OCI-LY7 (cell line): Measurements from ENCODE around the gene PCNX3. TPM values are rescaled to one million over a fixed set of nuclear protein-coding genes. Genes with fewer than 3 reads are reported as not detected.
A peak's percentile ranks its signal among the peaks of the same experiment; 100 is the strongest.
"Not testable (repeated sequence)": the region's sequence is repeated elsewhere in the genome, so short reads cannot be mapped to it uniquely, and the experiment has no call there.

Experiments used
- BruUV-seq: library from RNA; stranded (reverse); fragments of 400-500 nt; replicated peaks from 2 replicates; lab custom pipeline; 2021; lab: Mats Ljungman, UMichigan
- CTCF ChIA-PET: fragments of 300-600 bp; sonication (Branson Sonifier 250); formaldehyde crosslinking; loops from one replicate; lab custom pipeline; 2022; ENCODE audit warnings: antibody characterized with exemption; ENCODE audit not compliant: unreplicated experiment; lab: Charles Lee
- POLR2A ChIA-PET: fragments of 300-600 bp; sonication (Branson Sonifier 250); formaldehyde crosslinking; loops from one replicate; lab custom pipeline; 2022; ENCODE audit warnings: antibody characterized with exemption; lab: Charles Lee
- DNase-seq: peaks from one replicate; pipeline ENCODE4 v3.0.0-alpha.2; 2015; ENCODE audit warnings: low spot score
- H2AFZ ChIP-seq: fragments of 200-600 bp; sonication (generic), shearing (Covaris generic); 2 replicates; pipeline ENCODE4 v1.6.1; 2014; ENCODE audit warnings: mild to moderate bottlenecking, antibody characterized with exemption, low read length, moderate library complexity
- H3K27ac ChIP-seq: fragments of 200-600 bp; sonication (generic); 2 replicates; pipeline ENCODE4 v1.5.1; 2014; ENCODE audit warnings: mixed run types, low read depth, mild to moderate bottlenecking, moderate library complexity, low read length, inconsistent platforms; ENCODE audit not compliant: poor library complexity, severe bottlenecking
- H3K36me3 ChIP-seq: fragments of 200-600 bp; sonication (generic); 2 replicates; pipeline ENCODE4 v1.6.1; 2014; ENCODE audit warnings: mild to moderate bottlenecking, antibody characterized with exemption, low read length, moderate library complexity, mixed read lengths; ENCODE audit not compliant: insufficient read depth
- H3K4me1 ChIP-seq: fragments of 200-600 bp; sonication (generic); 2 replicates; pipeline ENCODE4 v1.5.1; 2014; ENCODE audit warnings: mild to moderate bottlenecking, low read length; ENCODE audit not compliant: insufficient read depth, poor library complexity, severe bottlenecking
- H3K4me2 ChIP-seq: fragments of 200-600 bp; sonication (generic); 2 replicates; pipeline ENCODE4 v1.6.1; 2014; ENCODE audit warnings: mild to moderate bottlenecking, low read length
- H3K4me3 ChIP-seq: fragments of 200-600 bp; sonication (generic); 2 replicates; pipeline ENCODE4 v1.5.1; 2014; ENCODE audit warnings: mild to moderate bottlenecking, low read depth, low read length; ENCODE audit not compliant: poor library complexity, severe bottlenecking
- H3K79me2 ChIP-seq: fragments of 200-600 bp; sonication (generic); 2 replicates; pipeline ENCODE4 v1.6.1; 2016; ENCODE audit warnings: low read depth, mild to moderate bottlenecking, low read length, moderate library complexity, mixed read lengths; ENCODE audit not compliant: insufficient read depth
- H3K9me2 ChIP-seq: fragments of 200-600 bp; sonication (generic); 2 replicates; pipeline ENCODE4 v1.6.1; 2016; ENCODE audit warnings: mild to moderate bottlenecking, low read length, mixed read lengths; ENCODE audit not compliant: insufficient read depth
- H3K9me3 ChIP-seq: fragments of 200-600 bp; sonication (generic); 2 replicates; pipeline ENCODE4 v1.6.1; 2014; ENCODE audit warnings: mild to moderate bottlenecking, mixed run types, low read length, mixed read lengths
- H4K20me1 ChIP-seq: fragments of 200-600 bp; sonication (generic); 2 replicates; pipeline ENCODE4 v1.6.1; 2014; ENCODE audit warnings: mild to moderate bottlenecking, antibody characterized with exemption, low read length, moderate library complexity, mixed read lengths; ENCODE audit not compliant: insufficient read depth
- EZH2phosphoT487 ChIP-seq: fragments of 200-600 bp; sonication (generic); IDR thresholded peaks from 2 replicates; pipeline ENCODE4 v1.6.1; 2018; ENCODE audit warnings: low read depth, borderline replicate concordance, mild to moderate bottlenecking, mixed run types, antibody characterized with exemption, low read length, moderate library complexity, mixed read lengths
- intact Hi-C: fragments of 100-400 bp; cut with micrococcal nuclease; formaldehyde crosslinking; loops from one replicate; pipeline ENCODE4 v1.10.0; 2022; ENCODE audit not compliant: unreplicated experiment
- total RNA-seq, 2 experiments: library from RNA; depleted of rRNA in 1 of 2; stranded (reverse); fragments of >200 nt in 1 of 2; shearing (Covaris generic) in 1 of 2; gene quantifications; 2 replicates each; pipeline ENCODE4 v1.2.3, GENCODE V29; 2014 to 2022
- TF ChIP-seq, protein P1 (sequence below): fragments of 200-600 bp; sonication (generic); conservative IDR thresholded peaks from 2 replicates; pipeline ENCODE4 v1.5.1; 2014; ENCODE audit warnings: mild to moderate bottlenecking, antibody characterized with exemption, low read length, moderate library complexity, mixed read lengths

PCNX3 gene
- total RNA-seq, 2 experiments from 2014 or later: 36.2 to 66.7 TPM

DNA sequence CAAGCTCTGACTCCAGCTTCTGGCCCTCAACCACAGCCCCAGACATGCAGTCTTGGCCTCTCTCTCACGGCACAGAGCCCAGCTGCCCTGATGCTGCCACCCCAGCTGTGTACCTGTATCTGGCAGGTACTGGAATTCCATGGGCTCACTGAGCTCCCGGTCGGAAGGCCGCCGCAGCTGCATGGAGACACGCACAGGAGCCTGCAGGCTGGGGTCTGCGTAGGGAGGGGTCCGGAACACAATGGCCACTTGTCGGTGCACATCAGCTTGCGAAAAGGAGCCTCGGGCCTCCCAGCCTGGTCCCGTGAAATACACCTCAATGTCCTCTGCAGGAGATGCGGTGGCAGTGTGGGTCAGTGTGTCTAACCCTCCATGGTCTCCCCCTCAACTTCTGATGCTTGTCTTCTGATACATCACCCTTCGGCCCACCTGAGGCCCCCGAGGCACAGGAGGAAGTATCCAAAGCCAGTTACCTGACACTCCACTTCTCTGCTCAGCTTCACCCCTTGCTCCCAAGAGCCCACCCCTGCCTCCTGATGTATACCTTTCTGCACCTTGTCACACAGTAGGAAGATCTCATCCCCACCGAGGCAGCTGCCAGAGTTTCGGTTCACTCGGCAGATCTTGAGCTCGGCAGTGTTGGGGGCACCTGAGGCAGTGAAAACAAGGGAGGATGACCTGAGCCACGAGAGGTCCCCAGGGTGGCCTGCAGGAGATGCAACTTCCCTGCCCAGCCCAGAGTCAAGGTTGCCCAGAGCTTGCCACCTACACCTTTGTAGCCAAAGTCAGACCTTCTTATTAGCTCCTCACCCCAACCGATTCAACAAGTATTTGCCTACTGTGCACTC lies 42.8 kb downstream of the PCNX3 start:
- ChIA-PET CTCF (no interaction called here), POLR2A (interaction anchor here (1.2 to 1.3 kb wide), 2 partner anchors 20 to 53 kb away, joined by 3 to 4 read pairs; partner anchors contain the start of gene KAT5)
- peaks cover 81% of the 10 kb centered on the region for H3K36me3 ChIP-seq
- no TSS peak for BruUV-seq
- TF ChIP-seq EZH2phosphoT487: no peak
- TF ChIP-seq, protein P1, sequence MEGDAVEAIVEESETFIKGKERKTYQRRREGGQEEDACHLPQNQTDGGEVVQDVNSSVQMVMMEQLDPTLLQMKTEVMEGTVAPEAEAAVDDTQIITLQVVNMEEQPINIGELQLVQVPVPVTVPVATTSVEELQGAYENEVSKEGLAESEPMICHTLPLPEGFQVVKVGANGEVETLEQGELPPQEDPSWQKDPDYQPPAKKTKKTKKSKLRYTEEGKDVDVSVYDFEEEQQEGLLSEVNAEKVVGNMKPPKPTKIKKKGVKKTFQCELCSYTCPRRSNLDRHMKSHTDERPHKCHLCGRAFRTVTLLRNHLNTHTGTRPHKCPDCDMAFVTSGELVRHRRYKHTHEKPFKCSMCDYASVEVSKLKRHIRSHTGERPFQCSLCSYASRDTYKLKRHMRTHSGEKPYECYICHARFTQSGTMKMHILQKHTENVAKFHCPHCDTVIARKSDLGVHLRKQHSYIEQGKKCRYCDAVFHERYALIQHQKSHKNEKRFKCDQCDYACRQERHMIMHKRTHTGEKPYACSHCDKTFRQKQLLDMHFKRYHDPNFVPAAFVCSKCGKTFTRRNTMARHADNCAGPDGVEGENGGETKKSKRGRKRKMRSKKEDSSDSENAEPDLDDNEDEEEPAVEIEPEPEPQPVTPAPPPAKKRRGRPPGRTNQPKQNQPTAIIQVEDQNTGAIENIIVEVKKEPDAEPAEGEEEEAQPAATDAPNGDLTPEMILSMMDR: no peak
- peaks cover 11% of the 10 kb centered on the region for H3K4me1 ChIP-seq
- intact Hi-C loops: no loop called here
- peaks cover 19% of the 10 kb centered on the region for H3K79me2 ChIP-seq
- no peak overlapping the region for H2AFZ ChIP-seq
- no peak overlapping the region for H3K4me3 ChIP-seq
- no peak overlapping the region for H3K4me2 ChIP-seq
- no peaks in the 10 kb centered on the region for H3K9me2 ChIP-seq
- no peaks in the 10 kb centered on the region for H3K9me3 ChIP-seq
- H3K27ac ChIP-seq: no peak overlapping the region
- peaks cover 11% of the 10 kb centered on the region; the same call in 1 of the 2 replicates for H4K20me1 ChIP-seq
- no peak for DNase-seq

- TF ChIP-seq EZH2phosphoT487: no peak
- TF ChIP-seq, protein P1: no peak
- H3K9me2 ChIP-seq: no peaks in the 10 kb centered on the region
- H3K4me2 ChIP-seq: no peak overlapping the region
- H3K36me3 ChIP-seq: peaks cover 65% of the 10 kb centered on the region
- no peak overlapping the region for H3K4me3 ChIP-seq
- H3K4me1 ChIP-seq: peaks cover 15% of the 10 kb centered on the region
- DNase-seq: no peak
- BruUV-seq: no TSS peak
- H3K27ac ChIP-seq: no peak overlapping the region
- ChIA-PET POLR2A (interaction anchor here (0.9 kb wide), 1 partner anchor 45 kb away, joined by 4 read pairs; no protein-coding TSS in a partner anchor), CTCF (no interaction called here)
- intact Hi-C loops: loop anchor here (5.0 kb wide), 1 partner anchor 88 kb away; the partner anchor contains the start of genes FAM89B and ZNRD2
- peaks cover 19% of the 10 kb centered on the region for H3K79me2 ChIP-seq
- H4K20me1 ChIP-seq: peaks cover 11% of the 10 kb centered on the region; the same call in 1 of the 2 replicates
- no peak overlapping the region for H2AFZ ChIP-seq
- no peaks in the 10 kb centered on the region for H3K9me3 ChIP-seq
Measured at GRCh38 chr11:65660038-65660437, 44.5 kb downstream of the PCNX3 start.

- H3K9me3 ChIP-seq, H2AFZ ChIP-seq, H3K4me3 ChIP-seq, H3K9me2 ChIP-seq, H3K27ac ChIP-seq, BruUV-seq, DNase-seq, POLR2A ChIA-PET: not testable (repeated sequence)
- H3K4me2 ChIP-seq: peak overlapping the region; percentile 99; the same call in 1 of the 2 replicates
- CTCF ChIA-PET: interaction anchor here (0.7 kb wide), 1 partner anchor 1201 kb away, joined by 6 read pairs; no protein-coding TSS in a partner anchor
- H3K4me1 ChIP-seq: peaks cover 15% of the 10 kb centered on the region
- peaks cover 56% of the 10 kb centered on the region for H3K36me3 ChIP-seq
- peaks cover 11% of the 10 kb centered on the region; the same call in 1 of the 2 replicates for H4K20me1 ChIP-seq
- H3K79me2 ChIP-seq: peaks cover 19% of the 10 kb centered on the region
- intact Hi-C loops: loop anchor here (5.0 kb wide), 1 partner anchor 89 kb away; the partner anchor contains the start of genes FAM89B and ZNRD2
Measured at GRCh38 chr11:65660908-65661307, 45.3 kb downstream of the PCNX3 start.
